Fibroblast of villous mesenchyme (primary cell): ENCODE measurements around the gene C12orf57. TPM values are rescaled to one million over a fixed set of nuclear protein-coding genes. Genes with fewer than 3 reads are reported as not detected.

Source experiments
- DNase-seq: peaks from one replicate; pipeline ENCODE4 v3.0.0-alpha.2; 2010; ENCODE audit warnings: low read depth
- H3K4me3 ChIP-seq: 2 replicates; pipeline ENCODE4 v1.5.1; 2011; ENCODE audit warnings: low read depth, mild to moderate bottlenecking, low read length
- total RNA-seq: library from RNA; depleted of rRNA; stranded (reverse); fragments of >200 nt; gene quantifications from 2 replicates; pipeline ENCODE4 v1.2.3, GENCODE V29; 2012
- TF ChIP-seq, protein P1 (sequence below): IDR thresholded peaks from 2 replicates; pipeline ENCODE4 v1.5.1; 2012; ENCODE audit warnings: low read depth, mild to moderate bottlenecking, low read length; ENCODE audit not compliant: insufficient read depth

Gene C12orf57
- total RNA-seq, 1 donor = 96.7 TPM

DNA sequence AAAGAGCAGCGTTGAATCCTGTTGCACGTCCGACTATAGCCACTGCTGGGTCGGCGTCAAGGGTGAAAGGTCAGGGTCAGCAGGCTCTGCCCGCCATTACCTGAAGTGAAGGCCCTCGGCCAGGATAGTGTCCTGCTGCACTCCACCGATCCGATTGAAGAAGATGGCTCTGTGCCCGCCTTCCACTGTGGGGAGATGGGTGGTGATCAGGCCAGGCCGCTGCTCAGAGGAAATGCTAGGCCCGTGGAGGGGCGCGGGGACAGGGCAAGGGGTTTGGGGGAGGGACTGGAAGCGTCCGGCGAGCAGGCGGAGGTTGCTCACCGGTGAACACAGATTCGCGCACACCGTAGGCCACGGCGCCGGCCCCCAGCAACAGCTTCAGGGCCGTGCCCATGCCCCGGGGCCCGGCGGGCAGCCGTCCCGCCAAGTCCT, 26.3 kb downstream of the C12orf57 start:
- peak overlapping the region; percentile 100 for H3K4me3 ChIP-seq
- TF ChIP-seq, protein P1, sequence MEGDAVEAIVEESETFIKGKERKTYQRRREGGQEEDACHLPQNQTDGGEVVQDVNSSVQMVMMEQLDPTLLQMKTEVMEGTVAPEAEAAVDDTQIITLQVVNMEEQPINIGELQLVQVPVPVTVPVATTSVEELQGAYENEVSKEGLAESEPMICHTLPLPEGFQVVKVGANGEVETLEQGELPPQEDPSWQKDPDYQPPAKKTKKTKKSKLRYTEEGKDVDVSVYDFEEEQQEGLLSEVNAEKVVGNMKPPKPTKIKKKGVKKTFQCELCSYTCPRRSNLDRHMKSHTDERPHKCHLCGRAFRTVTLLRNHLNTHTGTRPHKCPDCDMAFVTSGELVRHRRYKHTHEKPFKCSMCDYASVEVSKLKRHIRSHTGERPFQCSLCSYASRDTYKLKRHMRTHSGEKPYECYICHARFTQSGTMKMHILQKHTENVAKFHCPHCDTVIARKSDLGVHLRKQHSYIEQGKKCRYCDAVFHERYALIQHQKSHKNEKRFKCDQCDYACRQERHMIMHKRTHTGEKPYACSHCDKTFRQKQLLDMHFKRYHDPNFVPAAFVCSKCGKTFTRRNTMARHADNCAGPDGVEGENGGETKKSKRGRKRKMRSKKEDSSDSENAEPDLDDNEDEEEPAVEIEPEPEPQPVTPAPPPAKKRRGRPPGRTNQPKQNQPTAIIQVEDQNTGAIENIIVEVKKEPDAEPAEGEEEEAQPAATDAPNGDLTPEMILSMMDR = no peak
- peak; percentile 9 for DNase-seq

DNA sequence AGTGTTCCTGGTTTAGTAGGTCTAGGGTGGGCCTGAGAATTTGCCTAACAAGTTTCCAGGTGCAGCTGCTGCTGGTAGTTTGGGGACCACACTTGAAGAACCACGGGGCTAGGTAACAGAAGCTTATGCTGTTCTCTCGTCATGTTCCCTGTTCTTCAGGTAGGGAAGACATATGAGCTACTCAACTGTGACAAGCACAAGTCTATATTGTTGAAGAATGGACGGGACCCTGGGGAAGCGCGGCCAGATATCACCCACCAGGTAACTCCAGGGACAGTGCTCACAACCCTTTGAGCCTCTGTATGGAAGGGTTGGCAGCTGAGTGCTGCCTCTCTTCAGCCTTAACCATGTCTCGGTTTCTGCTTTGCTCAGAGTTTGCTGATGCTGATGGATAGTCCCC, 30.4 kb downstream of the C12orf57 start:
- DNase-seq = no peak
- TF ChIP-seq, protein P1 = no peak
- H3K4me3 ChIP-seq = no peak overlapping the region

DNA sequence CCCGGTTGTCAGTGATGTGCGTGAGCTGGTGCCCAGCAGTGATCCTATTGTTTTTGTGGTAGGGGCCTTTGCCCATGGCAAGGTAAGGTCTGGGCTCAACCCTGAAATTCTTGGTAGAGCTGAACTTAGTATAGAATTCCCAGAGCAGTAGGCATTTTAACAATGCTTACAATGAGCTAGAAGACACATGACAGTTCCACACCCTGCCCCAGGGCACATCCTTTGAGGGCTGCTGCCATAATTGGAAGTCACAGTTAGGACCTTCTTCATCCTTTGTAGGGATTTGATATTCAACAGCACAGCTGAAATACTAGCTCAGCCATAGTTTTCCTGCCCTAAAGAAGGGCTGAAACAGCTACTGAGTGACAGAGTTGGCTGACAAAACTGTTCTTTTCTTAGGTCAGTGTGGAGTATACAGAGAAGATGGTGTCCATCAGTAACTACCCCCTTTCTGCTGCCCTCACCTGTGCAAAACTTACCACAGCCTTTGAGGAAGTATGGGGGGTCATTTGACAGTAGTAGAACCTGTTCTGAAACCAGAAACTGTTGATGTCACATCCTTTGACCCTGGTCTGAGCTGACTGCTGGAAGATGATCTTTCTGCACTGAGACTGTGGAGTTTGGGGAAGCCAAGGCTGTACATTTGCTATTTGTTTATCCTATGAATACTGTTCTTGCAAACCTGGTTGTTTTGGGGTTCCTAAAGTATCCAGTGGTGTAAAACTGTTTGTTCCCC, 31.6 kb downstream of the C12orf57 start:
- TF ChIP-seq, protein P1 = no peak
- H3K4me3 ChIP-seq = no peak overlapping the region
- no peak for DNase-seq

DNA sequence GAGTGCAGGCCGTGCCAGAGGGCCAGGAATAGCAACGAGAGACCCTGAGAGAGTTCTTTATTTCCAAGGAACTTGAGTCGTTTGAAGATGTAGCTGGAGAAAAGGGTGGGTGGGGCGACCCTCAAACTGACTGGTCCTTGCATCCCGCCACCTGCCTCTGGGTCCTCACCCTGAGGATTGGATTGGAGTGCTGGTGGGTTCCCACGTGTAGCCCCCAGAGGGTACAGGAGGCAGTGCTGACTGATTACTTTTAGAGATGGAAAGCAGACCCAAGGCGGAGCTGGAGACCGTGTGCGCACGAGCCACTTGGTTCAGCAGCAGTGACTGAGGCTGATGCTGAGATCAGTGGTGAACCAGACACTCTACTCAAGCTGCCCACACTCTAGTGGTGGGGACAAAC, 33.8 kb downstream of the C12orf57 start:
- TF ChIP-seq, protein P1 = no peak
- H3K4me3 ChIP-seq = no peak overlapping the region
- DNase-seq = no peak

DNA sequence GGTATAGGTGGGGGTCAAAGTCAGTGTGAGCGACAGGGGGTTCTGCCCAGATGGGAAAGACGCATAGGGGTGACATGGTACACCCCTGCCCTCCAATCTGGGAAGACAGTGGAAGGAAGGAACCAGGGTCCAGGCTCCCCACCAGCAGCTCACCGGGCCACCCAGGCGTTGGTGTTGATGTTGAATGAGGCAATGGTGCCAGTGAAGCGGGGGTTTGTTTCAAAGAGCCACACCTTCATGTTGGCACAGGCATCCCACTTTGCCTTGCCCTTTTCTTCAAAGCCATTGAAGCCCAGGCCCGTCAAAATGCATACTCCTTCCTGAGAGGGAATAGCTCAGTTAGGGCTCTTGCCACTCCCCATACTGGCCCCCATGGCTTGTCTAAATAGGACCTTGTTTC, 34.4 kb downstream of the C12orf57 start:
- DNase-seq = no peak
- TF ChIP-seq, protein P1 = no peak

DNA sequence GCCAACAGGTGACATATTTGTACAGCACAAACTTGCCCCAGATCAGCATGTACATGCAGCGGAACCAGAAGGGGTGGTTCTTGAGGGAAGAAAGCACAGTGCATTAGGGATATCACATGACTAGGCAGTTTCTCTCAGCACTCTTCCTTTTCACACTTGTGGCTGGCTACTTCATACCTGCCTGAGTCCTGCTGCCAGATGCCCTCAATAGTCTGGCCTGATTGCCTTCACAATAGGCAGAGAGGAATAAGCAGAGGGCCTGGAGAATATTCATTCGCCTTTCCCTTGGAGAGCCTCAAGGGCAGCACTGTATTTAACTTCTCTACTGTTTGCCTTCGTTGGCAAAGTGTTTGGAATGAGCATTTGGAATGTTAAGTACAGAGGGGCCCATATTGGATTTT, 34.8 kb downstream of the C12orf57 start:
- DNase-seq = no peak
- TF ChIP-seq, protein P1 = no peak
- no peak overlapping the region for H3K4me3 ChIP-seq

More for the DNA sequence above, 34.4 kb downstream of the C12orf57 start:
- no peak overlapping the region for H3K4me3 ChIP-seq

DNA sequence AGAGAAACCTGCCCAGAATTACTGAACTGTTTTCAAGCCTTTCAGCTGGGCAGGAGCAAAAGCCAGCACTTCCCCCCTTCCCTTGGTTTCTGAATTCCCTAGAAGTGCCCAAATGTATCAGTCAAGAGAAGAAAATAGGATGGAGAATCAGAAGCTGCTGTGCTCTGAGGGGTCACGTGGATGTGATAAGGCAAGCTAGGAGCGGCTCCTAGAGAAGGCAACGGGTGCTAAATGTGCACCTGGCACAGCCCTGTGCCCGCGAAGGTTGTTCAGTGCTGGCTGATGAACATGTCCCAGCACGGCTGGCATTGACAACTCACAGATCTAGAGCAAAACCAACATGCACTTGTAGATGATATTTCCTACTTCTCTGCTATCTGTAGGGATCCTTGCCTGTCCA, 35.2 kb downstream of the C12orf57 start:
- DNase-seq = no peak
- no peak overlapping the region for H3K4me3 ChIP-seq
- TF ChIP-seq, protein P1 = no peak
